Stomach (tissue), 9 donors: Measurements from ENCODE around the gene TTC27. TPM values are rescaled to one million over a fixed set of nuclear protein-coding genes. Genes with fewer than 3 reads are reported as not detected.
"Not testable (repeated sequence)": the region's sequence is repeated elsewhere in the genome, so short reads cannot be mapped to it uniquely, and the experiment has no call there.

ENCODE experiments used
- DNase-seq, 2 donors: peaks; one replicate each; pipeline versions ENCODE4 v3.0.0 to v3.0.0-alpha.2; 2013 to 2019
- H3K27ac ChIP-seq, 5 donors: fragments of 200-600 bp in 4 of 5; sonication (generic) in 4 of 5; one replicate each; pipeline ENCODE4 v1.5.1; 2013 to 2019; ENCODE audit warnings: mild to moderate bottlenecking in 1 of 5, moderate library complexity in 1 of 5
- H3K27me3 ChIP-seq, 3 donors: fragments of 200-600 bp; sonication (generic); one replicate each; pipeline ENCODE4 v1.5.1; 2017 to 2019; ENCODE audit warnings: mixed run types in 1 of 3
- H3K36me3 ChIP-seq, 4 donors: fragments of 200-600 bp; sonication (generic); 1 replicate in 3 of 4; 2 replicates in 1 of 4; pipeline ENCODE4 v1.5.1; 2016 to 2019
- H3K4me1 ChIP-seq, 4 donors: fragments of 200-600 bp; sonication (generic); one replicate each; pipeline ENCODE4 v1.5.1; 2016 to 2019
- H3K4me3 ChIP-seq, 4 donors: fragments of 200-600 bp; sonication (generic) in 3 of 4; one replicate each; pipeline ENCODE4 v1.5.1; 2016 to 2019; ENCODE audit warnings: mild to moderate bottlenecking in 1 of 4
- H3K9me3 ChIP-seq, 4 donors: fragments of 200-600 bp; sonication (generic); one replicate each; pipeline ENCODE4 v1.5.1; 2016 to 2019
- CTCF ChIP-seq, 7 experiments: fragments of 450-650 bp in 4 of 7; fragments of 200-600 bp in 3 of 7; sonication (generic) in 3 of 7; IDR thresholded peaks; one replicate each; pipeline ENCODE4 v1.5.1; 2016 to 2019; ENCODE audit warnings: antibody characterized with exemption in 7 of 7, control low read depth in 2 of 7, mild to moderate bottlenecking in 1 of 7
- EP300 ChIP-seq: sonication (generic); formaldehyde crosslinking; IDR thresholded peaks from one replicate; pipeline ENCODE4 v1.6.1; 2017; ENCODE audit warnings: antibody characterized with exemption
- POLR2A ChIP-seq, 4 donors: fragments of 450-650 bp; IDR thresholded peaks; one replicate each; pipeline ENCODE4 v1.6.1; 2016; ENCODE audit warnings: antibody characterized with exemption in 4 of 4, control low read depth in 2 of 4, mild to moderate bottlenecking in 1 of 4, moderate library complexity in 1 of 4
- POLR2AphosphoS5 ChIP-seq, 3 donors: sonication (generic); formaldehyde crosslinking; IDR thresholded peaks; one replicate each; pipeline ENCODE4 v1.6.1; 2016; ENCODE audit warnings: antibody characterized with exemption in 3 of 3
- WGBS, 5 donors: extraction: QIAGEN DNeasy Blood & Tissue Kit in 3 of 5; methylation state at CpG; one replicate each; pipeline versions ENCODE4 v1.1.5 to v1.1.7; 2013 to 2018; 5-methylcytosine and 5-hydroxymethylcytosine counted together
- intact Hi-C: fragments of 100-400 bp; cut with DNase I; formaldehyde crosslinking; loops from one replicate; pipeline ENCODE4 v1.15.1; 2023; ENCODE audit warnings: low total_unique reads
- polyA plus RNA-seq, 3 donors: library from polyadenylated mRNA; stranded (reverse); fragments of 200-250 nt; gene quantifications; one replicate each; pipeline ENCODE4 v1.2.3, GENCODE V29; 2013
- total RNA-seq, 5 donors: library from RNA; depleted of rRNA; stranded (reverse); fragments of >200 nt; gene quantifications; one replicate each; pipeline versions ENCODE4 v1.1.0 to v1.2.3, GENCODE V29; 2014 to 2016
- donor health status: healthy with polysubstance abuse.
- donor health status: Bipolar disorder and iron deficiency.
- donor health status: healthy.

Gene TTC27
- total and polyA plus RNA-seq, 8 donors = 3.8 to 22.2 (median 5.9) TPM

GRCh38 chr2:32752952-32753351 lies 125.1 kb downstream of the TTC27 start:
- Histone ChIP-seq H3K9me3 (no peaks in the 10 kb centered on the region), H3K4me1 (peaks cover 0 to 7% (median 0%) of the 10 kb centered on the region in 4 donors), H3K27ac (no peak overlapping the region), H3K36me3 (peaks cover 0 to 17% (median under 1%) of the 10 kb centered on the region in 4 donors), H3K27me3 (no peaks in the 10 kb centered on the region), H3K4me3 (no peak overlapping the region)
- intact Hi-C loops = no loop called here
- WGBS, 5 donors = 96 to 99% (median 98%) methylated on average over 5 of the region's 5 CpGs
- TF ChIP-seq EP300 (no peak), POLR2A (IDR thresholded peaks at IDR 0.05) (no peak), CTCF (IDR thresholded peaks at IDR 0.05) (no peak), POLR2AphosphoS5 (IDR thresholded peaks at IDR 0.05) (no peak)
- no peak for DNase-seq

- H3K9me3 ChIP-seq, H3K27ac ChIP-seq, intact Hi-C loops, H3K4me3 ChIP-seq, H3K4me1 ChIP-seq, DNase-seq, H3K27me3 ChIP-seq: not testable (repeated sequence)
- H3K36me3 ChIP-seq = peaks cover 6 to 23% (median 16%) of the 10 kb centered on the region in 4 donors
- 87 to 100% (median 92%) methylated on average over 5 to 30 of the region's 31 CpGs for WGBS, 5 donors
Measured at GRCh38 chr2:32754676-32755075, 126.8 kb downstream of the TTC27 start.

- H3K9me3 ChIP-seq = no peaks in the 10 kb centered on the region
- H3K27me3 ChIP-seq = no peaks in the 10 kb centered on the region
- H3K27ac ChIP-seq = no peak overlapping the region
- 91 to 100% (median 96%) methylated on average over 1 of the region's 1 CpG for WGBS, 5 donors
- peaks cover 6 to 33% (median 24%) of the 10 kb centered on the region in 4 donors for H3K36me3 ChIP-seq
- intact Hi-C loops = no loop called here
- DNase-seq = no peak
- TF ChIP-seq POLR2AphosphoS5 (IDR thresholded peaks at IDR 0.05) (no peak), CTCF (IDR thresholded peaks at IDR 0.05) (no peak), POLR2A (IDR thresholded peaks at IDR 0.05) (no peak), EP300 (no peak)
- no peak overlapping the region for H3K4me3 ChIP-seq
- H3K4me1 ChIP-seq = peaks cover 0 to 7% (median 0%) of the 10 kb centered on the region in 4 donors
Measured at GRCh38 chr2:32755666-32756065, 127.8 kb downstream of the TTC27 start.

GRCh38 chr2:32756074-32756727 lies 128.4 kb downstream of the TTC27 start:
- Histone ChIP-seq H3K36me3 (peaks cover 6 to 37% (median 29%) of the 10 kb centered on the region in 4 donors), H3K27ac (no peak overlapping the region), H3K9me3 (no peaks in the 10 kb centered on the region), H3K4me3 (no peak overlapping the region), H3K4me1 (peaks cover 0 to 7% (median 0%) of the 10 kb centered on the region in 4 donors), H3K27me3 (no peaks in the 10 kb centered on the region)
- 73 to 90% (median 85%) methylated on average over 7 of the region's 7 CpGs for WGBS, 5 donors
- intact Hi-C loops = no loop called here
- no peak for DNase-seq
- no peak for TF ChIP-seq EP300

GRCh38 chr2:32758232-32758631 lies 130.4 kb downstream of the TTC27 start:
- Histone ChIP-seq H3K27me3 (no peaks in the 10 kb centered on the region), H3K36me3 (peaks cover 6 to 39% (median 30%) of the 10 kb centered on the region in 4 donors), H3K4me1 (no peaks in the 10 kb centered on the region), H3K9me3 (no peaks in the 10 kb centered on the region), H3K4me3 (no peak overlapping the region), H3K27ac (no peak overlapping the region)
- TF ChIP-seq EP300 = no peak
- no peak for TF ChIP-seq CTCF (IDR thresholded peaks at IDR 0.05)
- TF ChIP-seq POLR2A (IDR thresholded peaks at IDR 0.05) = no peak
- no peak for TF ChIP-seq POLR2AphosphoS5 (IDR thresholded peaks at IDR 0.05)
- intact Hi-C loops = no loop called here
- WGBS, 5 donors = 92 to 98% (median 96%) methylated on average over 11 of the region's 11 CpGs
- DNase-seq = no peak
